Prostate gland (tissue), 1 donor: ENCODE data around the gene RHOT2.

ENCODE experiments used
- POLR2A ChIP-seq: fragments of 450-650 bp; IDR thresholded peaks from one replicate; pipeline ENCODE4 v1.6.1; 2016; ENCODE audit warnings: antibody characterized with exemption, mild to moderate bottlenecking
- POLR2AphosphoS5 ChIP-seq: sonication (generic); formaldehyde crosslinking; IDR thresholded peaks from one replicate; pipeline ENCODE4 v1.6.1; 2017; ENCODE audit warnings: antibody characterized with exemption

DNA sequence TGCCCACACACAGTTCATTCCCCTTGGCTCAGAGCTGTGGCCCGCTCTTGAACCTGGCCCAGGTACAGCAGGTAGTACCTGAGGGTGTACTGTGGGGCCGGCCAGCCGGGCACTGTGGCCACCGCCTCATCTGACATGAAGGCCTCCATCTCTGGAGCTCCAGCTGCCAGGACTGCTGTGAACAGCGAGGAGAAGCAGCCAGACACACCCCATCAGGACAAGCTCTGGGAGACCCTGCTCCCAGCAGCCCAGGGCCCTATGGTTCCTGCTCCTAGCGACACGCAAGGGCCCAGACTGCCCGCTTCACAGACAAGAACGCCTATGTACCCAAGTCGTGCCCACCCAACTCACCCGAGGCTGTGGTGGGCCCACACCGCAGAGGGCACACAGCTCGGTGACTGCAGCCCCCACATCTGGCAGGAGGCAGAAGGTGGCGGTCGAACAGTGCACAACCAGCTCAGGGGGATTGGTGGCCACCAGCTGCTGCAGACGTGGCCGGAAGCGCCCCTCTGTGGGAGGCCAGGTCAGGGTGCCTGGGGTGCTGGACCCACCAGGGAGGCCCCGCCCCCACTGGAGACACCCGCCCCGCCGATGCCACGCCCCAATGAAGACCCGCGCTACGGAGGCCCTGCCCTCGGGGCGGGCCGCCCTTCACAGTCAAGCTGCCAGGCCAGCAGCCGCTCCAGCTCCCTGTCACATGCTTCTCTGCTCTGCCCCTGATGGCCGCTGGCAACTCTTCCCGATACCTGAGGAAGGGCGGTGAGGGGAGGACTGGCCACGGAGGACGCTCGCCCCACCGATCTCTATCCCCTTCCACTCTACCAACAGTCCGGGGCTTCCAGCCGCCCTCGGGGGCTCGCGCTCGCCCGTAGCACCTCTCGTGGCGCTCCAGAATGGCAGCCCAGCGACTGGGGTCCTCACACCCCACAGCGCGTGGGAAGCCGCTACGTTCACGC is 11.2 kb downstream of the RHOT2 start:
- TF ChIP-seq POLR2A (peak; percentile 10), POLR2AphosphoS5 (no peak)
